HL-60 (cell line): ENCODE results near the gene CHPF2.

Experiments
- CTCF ChIP-seq: IDR thresholded peaks from one replicate; pipeline ENCODE4 v1.5.1; 2011; ENCODE audit warnings: low read length, control low read depth, inconsistent platforms; ENCODE audit not compliant: insufficient read depth
- POLR2AphosphoS5 ChIP-seq: IDR thresholded peaks from 2 replicates; pipeline ENCODE4 v1.6.1; 2012; ENCODE audit warnings: low read depth
- REST ChIP-seq: IDR thresholded peaks from 2 replicates; pipeline ENCODE4 v1.6.1; 2012; ENCODE audit warnings: low read depth; ENCODE audit not compliant: insufficient replicate concordance

GRCh38 chr7:151261529-151261928 is 29.2 kb downstream of the CHPF2 start:
- no peak for TF ChIP-seq CTCF
- TF ChIP-seq POLR2AphosphoS5, result no peak
- no peak for TF ChIP-seq REST
